HEK293 (cell line): Measurements from ENCODE around the gene TOMM70.

ENCODE experiments used
- KLF10 ChIP-seq: fragments of 450-650 bp; IDR thresholded peaks from 2 replicates; pipeline ENCODE4 v1.5.1; 2018; ENCODE audit warnings: missing biosample characterization, mild to moderate bottlenecking, missing genetic modification characterization
- MYNN ChIP-seq: fragments of 450-650 bp; formaldehyde crosslinking; IDR thresholded peaks from 2 replicates; pipeline ENCODE4 v1.5.1; 2016; ENCODE audit warnings: missing biosample characterization, missing genetic modification characterization, borderline replicate concordance
- ZNF549 ChIP-seq: fragments of 450-650 bp; IDR thresholded peaks from 2 replicates; pipeline ENCODE4 v1.5.1; 2018; ENCODE audit warnings: missing biosample characterization, missing genetic modification characterization, mild to moderate bottlenecking, inconsistent platforms, moderate library complexity
- ZNF560 ChIP-seq: fragments of 450-650 bp; formaldehyde crosslinking; IDR thresholded peaks from 2 replicates; pipeline ENCODE4 v1.5.1; 2017; ENCODE audit warnings: missing biosample characterization, missing genetic modification characterization, borderline replicate concordance
- ZNF561 ChIP-seq: fragments of 450-650 bp; IDR thresholded peaks from 2 replicates; pipeline ENCODE4 v1.5.1; 2018; ENCODE audit warnings: missing biosample characterization, missing genetic modification characterization, borderline replicate concordance
- TF ChIP-seq, protein P1 (sequence below): fragments of 450-650 bp; formaldehyde crosslinking; IDR thresholded peaks from 2 replicates; pipeline ENCODE4 v1.5.1; 2016; ENCODE audit warnings: missing biosample characterization, missing genetic modification characterization, borderline replicate concordance
- TF ChIP-seq, protein P2 (sequence below): fragments of 450-650 bp; formaldehyde crosslinking; IDR thresholded peaks from 2 replicates; pipeline ENCODE4 v1.5.1; 2016; ENCODE audit warnings: missing biosample characterization, missing genetic modification characterization
- TF ChIP-seq, protein P3 (sequence below): fragments of 450-650 bp; formaldehyde crosslinking; optimal IDR thresholded peaks from 2 replicates; pipeline ENCODE3; 2016; ENCODE audit warnings: missing biosample characterization, mild to moderate bottlenecking, missing genetic modification characterization
- TF ChIP-seq, protein P4 (sequence below): fragments of 450-650 bp; formaldehyde crosslinking; IDR thresholded peaks from 2 replicates; pipeline ENCODE4 v1.5.1; 2016; ENCODE audit warnings: missing biosample characterization, missing genetic modification characterization
- TF ChIP-seq, protein P5 (sequence below): fragments of 450-650 bp; formaldehyde crosslinking; IDR thresholded peaks from 2 replicates; pipeline ENCODE4 v1.5.1; 2016; ENCODE audit warnings: missing biosample characterization, missing genetic modification characterization

TOMM70 gene

DNA sequence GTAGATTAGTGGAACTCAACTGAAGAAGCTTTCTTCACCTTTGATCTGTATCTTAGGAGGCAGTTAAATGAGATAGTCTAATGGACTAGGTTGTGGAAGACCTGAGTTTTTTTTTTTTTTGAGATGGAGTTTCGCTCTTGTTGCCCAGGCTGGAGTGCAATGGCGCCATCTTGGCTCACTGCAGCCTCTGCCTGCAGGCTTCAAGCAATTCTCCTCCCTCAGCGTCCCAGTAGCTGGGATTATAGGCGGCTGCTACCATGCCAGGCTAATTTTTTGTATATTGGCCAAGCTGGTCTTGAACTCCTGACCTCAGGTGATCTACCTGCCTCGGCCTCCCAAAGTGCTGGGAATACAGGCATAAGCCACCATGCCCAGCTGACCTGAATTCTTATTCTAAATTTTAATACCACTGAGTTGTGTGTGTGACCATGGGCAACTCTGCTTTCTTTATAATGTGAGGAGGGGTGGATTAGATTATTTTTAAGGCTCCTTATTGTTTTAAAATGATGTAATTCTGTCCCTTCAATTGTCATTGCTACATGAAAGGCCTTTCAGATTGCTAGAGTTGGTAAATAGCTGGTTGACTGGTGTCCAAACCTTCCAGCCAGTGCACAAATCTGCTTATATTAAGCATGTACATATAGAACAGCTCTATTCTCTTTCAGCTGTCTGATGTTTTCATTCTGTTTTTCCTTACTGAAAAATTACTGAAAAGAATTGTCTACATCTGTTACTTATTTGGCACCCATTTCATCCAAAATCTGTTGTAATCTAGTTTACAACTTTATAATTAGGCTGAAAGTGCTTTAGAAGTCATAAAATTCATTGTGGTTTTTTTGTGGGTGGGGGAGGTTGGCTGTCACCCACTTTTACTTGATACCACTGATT is 2.7 kb upstream of the TOMM70 start (continued):
- TF ChIP-seq, protein P1, sequence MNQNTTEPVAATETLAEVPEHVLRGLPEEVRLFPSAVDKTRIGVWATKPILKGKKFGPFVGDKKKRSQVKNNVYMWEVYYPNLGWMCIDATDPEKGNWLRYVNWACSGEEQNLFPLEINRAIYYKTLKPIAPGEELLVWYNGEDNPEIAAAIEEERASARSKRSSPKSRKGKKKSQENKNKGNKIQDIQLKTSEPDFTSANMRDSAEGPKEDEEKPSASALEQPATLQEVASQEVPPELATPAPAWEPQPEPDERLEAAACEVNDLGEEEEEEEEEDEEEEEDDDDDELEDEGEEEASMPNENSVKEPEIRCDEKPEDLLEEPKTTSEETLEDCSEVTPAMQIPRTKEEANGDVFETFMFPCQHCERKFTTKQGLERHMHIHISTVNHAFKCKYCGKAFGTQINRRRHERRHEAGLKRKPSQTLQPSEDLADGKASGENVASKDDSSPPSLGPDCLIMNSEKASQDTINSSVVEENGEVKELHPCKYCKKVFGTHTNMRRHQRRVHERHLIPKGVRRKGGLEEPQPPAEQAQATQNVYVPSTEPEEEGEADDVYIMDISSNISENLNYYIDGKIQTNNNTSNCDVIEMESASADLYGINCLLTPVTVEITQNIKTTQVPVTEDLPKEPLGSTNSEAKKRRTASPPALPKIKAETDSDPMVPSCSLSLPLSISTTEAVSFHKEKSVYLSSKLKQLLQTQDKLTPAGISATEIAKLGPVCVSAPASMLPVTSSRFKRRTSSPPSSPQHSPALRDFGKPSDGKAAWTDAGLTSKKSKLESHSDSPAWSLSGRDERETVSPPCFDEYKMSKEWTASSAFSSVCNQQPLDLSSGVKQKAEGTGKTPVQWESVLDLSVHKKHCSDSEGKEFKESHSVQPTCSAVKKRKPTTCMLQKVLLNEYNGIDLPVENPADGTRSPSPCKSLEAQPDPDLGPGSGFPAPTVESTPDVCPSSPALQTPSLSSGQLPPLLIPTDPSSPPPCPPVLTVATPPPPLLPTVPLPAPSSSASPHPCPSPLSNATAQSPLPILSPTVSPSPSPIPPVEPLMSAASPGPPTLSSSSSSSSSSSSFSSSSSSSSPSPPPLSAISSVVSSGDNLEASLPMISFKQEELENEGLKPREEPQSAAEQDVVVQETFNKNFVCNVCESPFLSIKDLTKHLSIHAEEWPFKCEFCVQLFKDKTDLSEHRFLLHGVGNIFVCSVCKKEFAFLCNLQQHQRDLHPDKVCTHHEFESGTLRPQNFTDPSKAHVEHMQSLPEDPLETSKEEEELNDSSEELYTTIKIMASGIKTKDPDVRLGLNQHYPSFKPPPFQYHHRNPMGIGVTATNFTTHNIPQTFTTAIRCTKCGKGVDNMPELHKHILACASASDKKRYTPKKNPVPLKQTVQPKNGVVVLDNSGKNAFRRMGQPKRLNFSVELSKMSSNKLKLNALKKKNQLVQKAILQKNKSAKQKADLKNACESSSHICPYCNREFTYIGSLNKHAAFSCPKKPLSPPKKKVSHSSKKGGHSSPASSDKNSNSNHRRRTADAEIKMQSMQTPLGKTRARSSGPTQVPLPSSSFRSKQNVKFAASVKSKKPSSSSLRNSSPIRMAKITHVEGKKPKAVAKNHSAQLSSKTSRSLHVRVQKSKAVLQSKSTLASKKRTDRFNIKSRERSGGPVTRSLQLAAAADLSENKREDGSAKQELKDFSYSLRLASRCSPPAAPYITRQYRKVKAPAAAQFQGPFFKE (tag by site-specific recombination) = no peak
- TF ChIP-seq, protein P2, sequence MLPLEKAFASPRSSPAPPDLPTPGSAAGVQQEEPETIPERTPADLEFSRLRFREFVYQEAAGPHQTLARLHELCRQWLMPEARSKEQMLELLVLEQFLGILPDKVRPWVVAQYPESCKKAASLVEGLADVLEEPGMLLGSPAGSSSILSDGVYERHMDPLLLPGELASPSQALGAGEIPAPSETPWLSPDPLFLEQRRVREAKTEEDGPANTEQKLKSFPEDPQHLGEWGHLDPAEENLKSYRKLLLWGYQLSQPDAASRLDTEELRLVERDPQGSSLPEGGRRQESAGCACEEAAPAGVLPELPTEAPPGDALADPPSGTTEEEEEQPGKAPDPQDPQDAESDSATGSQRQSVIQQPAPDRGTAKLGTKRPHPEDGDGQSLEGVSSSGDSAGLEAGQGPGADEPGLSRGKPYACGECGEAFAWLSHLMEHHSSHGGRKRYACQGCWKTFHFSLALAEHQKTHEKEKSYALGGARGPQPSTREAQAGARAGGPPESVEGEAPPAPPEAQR = no peak
- TF ChIP-seq ZNF561 (tag by site-specific recombination) (no peak), MYNN (tag by site-specific recombination) (no peak), ZNF549 (no peak), ZNF560 (tag by site-specific recombination) (no peak), KLF10 (tag by site-specific recombination) (no peak)
- TF ChIP-seq, protein P3, sequence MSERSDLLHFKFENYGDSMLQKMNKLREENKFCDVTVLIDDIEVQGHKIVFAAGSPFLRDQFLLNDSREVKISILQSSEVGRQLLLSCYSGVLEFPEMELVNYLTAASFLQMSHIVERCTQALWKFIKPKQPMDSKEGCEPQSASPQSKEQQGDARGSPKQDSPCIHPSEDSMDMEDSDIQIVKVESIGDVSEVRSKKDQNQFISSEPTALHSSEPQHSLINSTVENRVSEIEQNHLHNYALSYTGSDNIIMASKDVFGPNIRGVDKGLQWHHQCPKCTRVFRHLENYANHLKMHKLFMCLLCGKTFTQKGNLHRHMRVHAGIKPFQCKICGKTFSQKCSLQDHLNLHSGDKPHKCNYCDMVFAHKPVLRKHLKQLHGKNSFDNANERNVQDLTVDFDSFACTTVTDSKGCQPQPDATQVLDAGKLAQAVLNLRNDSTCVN (tag by site-specific recombination) = no peak
- TF ChIP-seq, protein P4, sequence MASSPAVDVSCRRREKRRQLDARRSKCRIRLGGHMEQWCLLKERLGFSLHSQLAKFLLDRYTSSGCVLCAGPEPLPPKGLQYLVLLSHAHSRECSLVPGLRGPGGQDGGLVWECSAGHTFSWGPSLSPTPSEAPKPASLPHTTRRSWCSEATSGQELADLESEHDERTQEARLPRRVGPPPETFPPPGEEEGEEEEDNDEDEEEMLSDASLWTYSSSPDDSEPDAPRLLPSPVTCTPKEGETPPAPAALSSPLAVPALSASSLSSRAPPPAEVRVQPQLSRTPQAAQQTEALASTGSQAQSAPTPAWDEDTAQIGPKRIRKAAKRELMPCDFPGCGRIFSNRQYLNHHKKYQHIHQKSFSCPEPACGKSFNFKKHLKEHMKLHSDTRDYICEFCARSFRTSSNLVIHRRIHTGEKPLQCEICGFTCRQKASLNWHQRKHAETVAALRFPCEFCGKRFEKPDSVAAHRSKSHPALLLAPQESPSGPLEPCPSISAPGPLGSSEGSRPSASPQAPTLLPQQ (tag by site-specific recombination) = 0 out of 2 replicates have a peak, but pooled peaks have one; percentile 16
- TF ChIP-seq, protein P5, sequence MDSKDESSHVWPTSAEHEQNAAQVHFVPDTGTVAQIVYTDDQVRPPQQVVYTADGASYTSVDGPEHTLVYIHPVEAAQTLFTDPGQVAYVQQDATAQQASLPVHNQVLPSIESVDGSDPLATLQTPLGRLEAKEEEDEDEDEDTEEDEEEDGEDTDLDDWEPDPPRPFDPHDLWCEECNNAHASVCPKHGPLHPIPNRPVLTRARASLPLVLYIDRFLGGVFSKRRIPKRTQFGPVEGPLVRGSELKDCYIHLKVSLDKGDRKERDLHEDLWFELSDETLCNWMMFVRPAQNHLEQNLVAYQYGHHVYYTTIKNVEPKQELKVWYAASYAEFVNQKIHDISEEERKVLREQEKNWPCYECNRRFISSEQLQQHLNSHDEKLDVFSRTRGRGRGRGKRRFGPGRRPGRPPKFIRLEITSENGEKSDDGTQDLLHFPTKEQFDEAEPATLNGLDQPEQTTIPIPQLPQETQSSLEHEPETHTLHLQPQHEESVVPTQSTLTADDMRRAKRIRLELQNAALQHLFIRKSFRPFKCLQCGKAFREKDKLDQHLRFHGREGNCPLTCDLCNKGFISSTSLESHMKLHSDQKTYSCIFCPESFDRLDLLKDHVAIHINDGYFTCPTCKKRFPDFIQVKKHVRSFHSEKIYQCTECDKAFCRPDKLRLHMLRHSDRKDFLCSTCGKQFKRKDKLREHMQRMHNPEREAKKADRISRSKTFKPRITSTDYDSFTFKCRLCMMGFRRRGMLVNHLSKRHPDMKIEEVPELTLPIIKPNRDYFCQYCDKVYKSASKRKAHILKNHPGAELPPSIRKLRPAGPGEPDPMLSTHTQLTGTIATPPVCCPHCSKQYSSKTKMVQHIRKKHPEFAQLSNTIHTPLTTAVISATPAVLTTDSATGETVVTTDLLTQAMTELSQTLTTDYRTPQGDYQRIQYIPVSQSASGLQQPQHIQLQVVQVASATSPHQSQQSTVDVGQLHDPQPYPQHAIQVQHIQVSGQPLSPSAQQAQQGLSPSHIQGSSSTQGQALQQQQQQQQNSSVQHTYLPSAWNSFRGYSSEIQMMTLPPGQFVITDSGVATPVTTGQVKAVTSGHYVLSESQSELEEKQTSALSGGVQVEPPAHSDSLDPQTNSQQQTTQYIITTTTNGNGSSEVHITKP = no peak
